Activated T-helper 1 cell treated with anti-CD3 and anti-CD28 coated beads, Interleukin-12 subunit alpha, Interleukin-12 subunit beta, Interleukin-2, Interleukin-4 antibody, amounts not matched to agents 30 ng/mL and 10 ng/mL and 1 ng/mL, durations not matched to agents 14 hours and 24 hours and 36 hours (primary cell): ENCODE data around the gene CUL4A. TPM values are rescaled to one million over a fixed set of nuclear protein-coding genes. Genes with fewer than 3 reads are reported as not detected.
"Not testable (repeated sequence)": the region's sequence is repeated elsewhere in the genome, so short reads cannot be mapped to it uniquely, and the experiment has no call there.

Experiments
- DNase-seq: peaks from one replicate; pipeline ENCODE4 v3.0.0; 2021; ENCODE audit warnings: low spot score
- H3K27ac Mint-ChIP-seq: one replicate; pipeline ENCODE4 v1.8.0; 2021; ENCODE audit warnings: mild to moderate bottlenecking, mixed read lengths
- H3K27me3 Mint-ChIP-seq: one replicate; pipeline ENCODE4 v1.8.0; 2022; ENCODE audit warnings: mild to moderate bottlenecking, moderate library complexity, mixed read lengths; ENCODE audit not compliant: insufficient read depth
- H3K36me3 Mint-ChIP-seq: one replicate; pipeline ENCODE4 v1.8.0; 2021; ENCODE audit warnings: low read depth, mixed read lengths
- H3K4me1 Mint-ChIP-seq: one replicate; pipeline ENCODE4 v1.8.0; 2021; ENCODE audit warnings: low read depth, mixed read lengths
- H3K4me3 Mint-ChIP-seq: one replicate; pipeline ENCODE4 v1.8.0; 2021; ENCODE audit warnings: mild to moderate bottlenecking, moderate library complexity, mixed read lengths
- H3K9me3 Mint-ChIP-seq: one replicate; pipeline ENCODE4 v1.8.0; 2021; ENCODE audit warnings: mixed read lengths
- intact Hi-C: fragments of 100-400 bp; cut with micrococcal nuclease; formaldehyde crosslinking; loops from one replicate; pipeline ENCODE4 v1.15.1; 2024
- total RNA-seq: library from RNA; stranded (reverse); gene quantifications from 2 replicates; pipeline ENCODE4 v1.2.3, GENCODE V29; 2022

CUL4A gene
- 86.5 and 89.9 TPM in 2 replicates for total RNA-seq

- DNase-seq: peak; percentile 66
- Mint-ChIP-seq H3K9me3 (no peaks in the 10 kb centered on the region), H3K27ac (peak within 1 kb of the TSS; percentile 85), H3K4me3 (peak within 1 kb of the TSS; percentile 94), H3K36me3 (peaks cover 37% of the 10 kb centered on the region), H3K27me3 (no peaks in the 10 kb centered on the region), H3K4me1 (peaks cover 66% of the 10 kb centered on the region)
- intact Hi-C loops: loop anchor here (1.0 to 5.0 kb wide), 7 partner anchors 21 to 621 kb away; partner anchors contain the start of genes LAMP1 and TUBGCP3
These were observed at the start of gene CUL4A for GRCh38 chr13:113209336-113209758. Gene CUL4A, plus strand, starts transcription at chr13:113209613. Its CDS starts 15 bp downstream, at chr13:113209628.

- H3K36me3 Mint-ChIP-seq: peaks cover 3% of the 10 kb centered on the region
- peaks cover 12% of the 10 kb centered on the region for H3K27me3 Mint-ChIP-seq
- H3K9me3 Mint-ChIP-seq: peaks cover 27% of the 10 kb centered on the region
- peaks cover 25% of the 10 kb centered on the region for H3K4me1 Mint-ChIP-seq
- H3K4me3 Mint-ChIP-seq: no peak overlapping the region
- no peak for DNase-seq
- intact Hi-C loops: no loop called here
- no peak overlapping the region for H3K27ac Mint-ChIP-seq
These were observed 49.7 kb upstream of the CUL4A start for GRCh38 chr13:113159701-113160100.

- Mint-ChIP-seq H3K36me3 (no peaks in the 10 kb centered on the region), H3K27me3 (peaks cover 10% of the 10 kb centered on the region), H3K4me1 (peaks cover 21% of the 10 kb centered on the region), H3K4me3 (peak overlapping the region; percentile 45), H3K9me3 (peaks cover 14% of the 10 kb centered on the region), H3K27ac (peak overlapping the region; percentile 72)
- no peak for DNase-seq
- intact Hi-C loops: no loop called here
These were observed 48.4 kb upstream of the CUL4A start for GRCh38 chr13:113160983-113161382.

- intact Hi-C loops: no loop called here
- Mint-ChIP-seq H3K4me1 (peaks cover 21% of the 10 kb centered on the region), H3K9me3 (peaks cover 9% of the 10 kb centered on the region), H3K4me3 (peak overlapping the region; percentile 45), H3K27me3 (peaks cover 10% of the 10 kb centered on the region), H3K27ac (peak overlapping the region; percentile 72), H3K36me3 (no peaks in the 10 kb centered on the region)
- no peak for DNase-seq
These were observed 48.0 kb upstream of the CUL4A start for GRCh38 chr13:113161433-113161832.

GRCh38 chr13:113161975-113162374 lies 47.4 kb upstream of the CUL4A start:
- H3K9me3 Mint-ChIP-seq, H3K4me3 Mint-ChIP-seq, H3K27ac Mint-ChIP-seq, intact Hi-C loops, H3K36me3 Mint-ChIP-seq, DNase-seq, H3K27me3 Mint-ChIP-seq: not testable (repeated sequence)
- H3K4me1 Mint-ChIP-seq: peaks cover 21% of the 10 kb centered on the region

- Mint-ChIP-seq H3K27ac (peak overlapping the region; percentile 23), H3K27me3 (no peaks in the 10 kb centered on the region), H3K4me3 (peak overlapping the region; percentile 15), H3K9me3 (no peaks in the 10 kb centered on the region), H3K36me3 (peaks cover 3% of the 10 kb centered on the region), H3K4me1 (peaks cover 21% of the 10 kb centered on the region)
- intact Hi-C loops: no loop called here
- DNase-seq: no peak
These were observed 46.4 kb upstream of the CUL4A start for GRCh38 chr13:113162783-113163685.

- H3K27ac Mint-ChIP-seq: no peak overlapping the region
- intact Hi-C loops: no loop called here
- H3K4me3 Mint-ChIP-seq: no peak overlapping the region
- no peaks in the 10 kb centered on the region for H3K9me3 Mint-ChIP-seq
- H3K36me3 Mint-ChIP-seq: peaks cover 10% of the 10 kb centered on the region
- H3K4me1 Mint-ChIP-seq: peaks cover 21% of the 10 kb centered on the region
- H3K27me3 Mint-ChIP-seq: no peaks in the 10 kb centered on the region
- no peak for DNase-seq
These were observed 44.9 kb upstream of the CUL4A start for GRCh38 chr13:113164492-113164891.

GRCh38 chr13:113166266-113166665 lies 43.1 kb upstream of the CUL4A start:
- no peak overlapping the region for H3K4me3 Mint-ChIP-seq
- H3K27ac Mint-ChIP-seq: no peak overlapping the region
- intact Hi-C loops: no loop called here
- no peak for DNase-seq
- no peaks in the 10 kb centered on the region for H3K9me3 Mint-ChIP-seq
- H3K36me3 Mint-ChIP-seq: peaks cover 18% of the 10 kb centered on the region
- H3K27me3 Mint-ChIP-seq: no peaks in the 10 kb centered on the region
- H3K4me1 Mint-ChIP-seq: peaks cover 17% of the 10 kb centered on the region

GRCh38 chr13:113166681-113167080 lies 42.7 kb upstream of the CUL4A start:
- Mint-ChIP-seq H3K9me3 (no peaks in the 10 kb centered on the region), H3K36me3 (peaks cover 18% of the 10 kb centered on the region), H3K4me1 (peaks cover 15% of the 10 kb centered on the region), H3K27ac (no peak overlapping the region), H3K27me3 (no peaks in the 10 kb centered on the region), H3K4me3 (no peak overlapping the region)
- intact Hi-C loops: no loop called here
- no peak for DNase-seq

GRCh38 chr13:113167155-113167554 lies 42.3 kb upstream of the CUL4A start:
- Mint-ChIP-seq H3K27ac (no peak overlapping the region), H3K4me3 (no peak overlapping the region), H3K36me3 (peaks cover 18% of the 10 kb centered on the region), H3K27me3 (no peaks in the 10 kb centered on the region), H3K9me3 (no peaks in the 10 kb centered on the region), H3K4me1 (peaks cover 15% of the 10 kb centered on the region)
- intact Hi-C loops: no loop called here
- no peak for DNase-seq

- H3K4me3 Mint-ChIP-seq: no peak overlapping the region
- DNase-seq: no peak
- no peaks in the 10 kb centered on the region for H3K9me3 Mint-ChIP-seq
- H3K27me3 Mint-ChIP-seq: no peaks in the 10 kb centered on the region
- H3K4me1 Mint-ChIP-seq: peaks cover 15% of the 10 kb centered on the region
- intact Hi-C loops: no loop called here
- no peak overlapping the region for H3K27ac Mint-ChIP-seq
- peaks cover 18% of the 10 kb centered on the region for H3K36me3 Mint-ChIP-seq
These were observed 41.8 kb upstream of the CUL4A start for GRCh38 chr13:113167575-113167974.

- H3K9me3 Mint-ChIP-seq: no peaks in the 10 kb centered on the region
- peaks cover 13% of the 10 kb centered on the region for H3K4me1 Mint-ChIP-seq
- no peak for DNase-seq
- no peaks in the 10 kb centered on the region for H3K27me3 Mint-ChIP-seq
- H3K27ac Mint-ChIP-seq: no peak overlapping the region
- intact Hi-C loops: no loop called here
- peaks cover 18% of the 10 kb centered on the region for H3K36me3 Mint-ChIP-seq
- no peak overlapping the region for H3K4me3 Mint-ChIP-seq
These were observed 41.2 kb upstream of the CUL4A start for GRCh38 chr13:113168211-113168610.
